ENCODE measurements around the gene RALB.

RALB gene

GRCh38 chr2:120251078-120251477, 1.6 kb upstream of the RALB start:
- Histone ChIP-seq H3K36me3 (ENCODE audit: insufficient read depth, low read length) (no peaks in the 10 kb centered on the region), H3K27me3 (ENCODE audit: insufficient read depth, low read length, poor library complexity) (peaks cover 12% of the 10 kb centered on the region), H3K9me3 (ENCODE audit: insufficient read depth, low read length, severe bottlenecking) (no peaks in the 10 kb centered on the region), H3K9ac (ENCODE audit: low read depth, low read length) (no peak overlapping the region), H3K4me1 (ENCODE audit: insufficient read depth, low read length) (peaks cover 25% of the 10 kb centered on the region), H3K4me2 (ENCODE audit: insufficient read depth, low read length) (no peak overlapping the region), H3K79me2 (ENCODE audit: insufficient read depth, low read length) (peaks cover 10% of the 10 kb centered on the region), H2AFZ (ENCODE audit: low read depth, low read length) (no peak overlapping the region), H3K4me3 (ENCODE audit: low read depth in 1 of 2, low read length in 2 of 2) (no peak overlapping the region), H4K20me1 (ENCODE audit: insufficient read depth, low read length) (no peaks in the 10 kb centered on the region), H3K27ac (ENCODE audit: low read length) (no peak overlapping the region)
- DNase-seq, result no peak
- ATAC-seq (ENCODE audit: insufficient read depth, low read depth), result no peak
- TF ChIP-seq CTCF (IDR thresholded peaks at IDR 0.05; ENCODE audit: borderline replicate concordance, extremely low read depth, low read length, poor library complexity, severe bottlenecking) (no peak), EZH2 (IDR thresholded peaks at IDR 0.05; ENCODE audit: borderline replicate concordance, low read depth, low read length, severe bottlenecking) (no peak)

- Histone ChIP-seq H3K4me1 (ENCODE audit: insufficient read depth, low read length) (peaks cover 25% of the 10 kb centered on the region), H4K20me1 (ENCODE audit: insufficient read depth, low read length) (no peaks in the 10 kb centered on the region), H3K36me3 (ENCODE audit: insufficient read depth, low read length) (no peaks in the 10 kb centered on the region), H3K9ac (ENCODE audit: low read depth, low read length) (peak overlapping the region; percentile 72), H3K27me3 (ENCODE audit: insufficient read depth, low read length, poor library complexity) (peaks cover 12% of the 10 kb centered on the region), H3K4me2 (ENCODE audit: insufficient read depth, low read length) (peak overlapping the region; percentile 99), H3K79me2 (ENCODE audit: insufficient read depth, low read length) (peaks cover 11% of the 10 kb centered on the region), H3K9me3 (ENCODE audit: insufficient read depth, low read length, severe bottlenecking) (no peaks in the 10 kb centered on the region), H3K4me3 (ENCODE audit: low read depth in 1 of 2, low read length in 2 of 2) (peak overlapping the region; percentile 68 to 80), H3K27ac (ENCODE audit: low read length) (peak overlapping the region; percentile 55; the same call in 1 of the 2 replicates), H2AFZ (ENCODE audit: low read depth, low read length) (peak overlapping the region; percentile 93)
- TF ChIP-seq CTCF (IDR thresholded peaks at IDR 0.05; ENCODE audit: borderline replicate concordance, extremely low read depth, low read length, poor library complexity, severe bottlenecking), result no peak
- TF ChIP-seq EZH2 (IDR thresholded peaks at IDR 0.05; ENCODE audit: borderline replicate concordance, low read depth, low read length, severe bottlenecking), result no peak
- ATAC-seq (ENCODE audit: insufficient read depth, low read depth), result no peak
- DNase-seq, result no peak
Observed at GRCh38 chr2:120251880-120252224, 800 bp upstream of the RALB start.

- Histone ChIP-seq H3K27me3 (ENCODE audit: insufficient read depth, low read length, poor library complexity) (peaks cover 9% of the 10 kb centered on the region), H3K36me3 (ENCODE audit: insufficient read depth, low read length) (no peaks in the 10 kb centered on the region), H2AFZ (ENCODE audit: low read depth, low read length) (peak overlapping the region; percentile 74), H3K4me2 (ENCODE audit: insufficient read depth, low read length) (peak overlapping the region; percentile 99), H3K4me1 (ENCODE audit: insufficient read depth, low read length) (peaks cover 31% of the 10 kb centered on the region), H3K79me2 (ENCODE audit: insufficient read depth, low read length) (peaks cover 17% of the 10 kb centered on the region), H3K4me3 (ENCODE audit: low read depth in 1 of 2, low read length in 2 of 2) (peak overlapping the region; percentile 68 to 80), H3K9me3 (ENCODE audit: insufficient read depth, low read length, severe bottlenecking) (no peaks in the 10 kb centered on the region), H3K9ac (ENCODE audit: low read depth, low read length) (peak overlapping the region; percentile 72), H3K27ac (ENCODE audit: low read length) (peak overlapping the region; percentile 58), H4K20me1 (ENCODE audit: insufficient read depth, low read length) (no peaks in the 10 kb centered on the region)
- ATAC-seq (ENCODE audit: insufficient read depth, low read depth) (peak; percentile 62), DNase-seq (peak; percentile 63)
- TF ChIP-seq CTCF (IDR thresholded peaks at IDR 0.05; ENCODE audit: borderline replicate concordance, extremely low read depth, low read length, poor library complexity, severe bottlenecking) (peak; percentile 47), EZH2 (IDR thresholded peaks at IDR 0.05; ENCODE audit: borderline replicate concordance, low read depth, low read length, severe bottlenecking) (no peak)
Observed at GRCh38 chr2:120253021-120253882, 600 bp downstream of the RALB start.
